Stomach smooth muscle (tissue), 2 donors: ENCODE results near the gene ZNF319.
"Not testable (repeated sequence)": the region's sequence is repeated elsewhere in the genome, so short reads cannot be mapped to it uniquely, and the experiment has no call there.

ENCODE experiments used
- H3K27ac ChIP-seq: one replicate; pipeline ENCODE4 v1.7.0; 2013; ENCODE audit warnings: mild to moderate bottlenecking, low read length, inconsistent platforms
- H3K27me3 ChIP-seq, 2 donors: one replicate each; pipeline ENCODE4 v1.7.0; 2013; ENCODE audit warnings: low read length in 2 of 2; ENCODE audit not compliant: insufficient read depth in 2 of 2, control insufficient read depth in 1 of 2
- H3K36me3 ChIP-seq, 2 donors: one replicate each; pipeline ENCODE4 v1.7.0; 2013; ENCODE audit warnings: low read length in 2 of 2; ENCODE audit not compliant: control insufficient read depth in 2 of 2, insufficient read depth in 2 of 2
- H3K4me1 ChIP-seq: one replicate; pipeline ENCODE4 v1.7.0; 2013; ENCODE audit warnings: low read length; ENCODE audit not compliant: control insufficient read depth, insufficient read depth
- H3K4me3 ChIP-seq, 2 donors: one replicate each; pipeline ENCODE4 v1.7.0; 2013; ENCODE audit warnings: low read length in 2 of 2
- H3K9ac ChIP-seq, 2 donors: one replicate each; pipeline ENCODE4 v1.7.0; 2013; ENCODE audit warnings: low read length in 2 of 2, mild to moderate bottlenecking in 1 of 2
- H3K9me3 ChIP-seq, 2 donors: one replicate each; pipeline ENCODE4 v1.7.0; 2013; ENCODE audit warnings: low read length in 2 of 2; ENCODE audit not compliant: control insufficient read depth in 2 of 2
- donor health status: healthy.
- donor health status: Pancreatic carcinoma.

Gene ZNF319

GRCh38 chr16:58019866-58020538, 19.5 kb upstream of the ZNF319 start:
- no peak overlapping the region for H3K9ac ChIP-seq
- peaks cover 7 to 17% of the 10 kb centered on the region in 2 donors for H3K36me3 ChIP-seq
- peaks cover 32% of the 10 kb centered on the region for H3K4me1 ChIP-seq

DNA sequence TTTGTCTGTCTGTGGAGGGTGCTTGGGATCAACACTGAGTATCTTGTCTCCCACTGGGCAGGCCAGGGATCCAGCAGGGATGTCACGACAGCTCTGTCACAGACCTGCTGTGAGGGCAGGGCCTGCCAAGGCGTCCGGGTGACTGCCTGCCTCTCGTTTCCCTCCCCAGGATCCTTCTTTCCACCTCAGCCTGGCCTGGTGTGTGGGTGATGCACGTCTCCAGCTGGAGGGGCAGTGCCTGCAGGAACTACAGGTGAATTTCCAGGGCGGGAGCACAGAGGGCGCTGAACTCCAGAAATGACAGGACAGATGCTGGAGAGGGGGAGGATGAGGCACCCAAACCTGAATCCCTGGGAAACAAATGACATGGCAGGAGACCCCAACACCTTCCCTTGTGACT, 18.3 kb upstream of the ZNF319 start:
- Histone ChIP-seq H3K4me3 (no peak overlapping the region), H3K27me3 (no peaks in the 10 kb centered on the region), H3K9ac (no peak overlapping the region), H3K9me3 (no peaks in the 10 kb centered on the region), H3K27ac (no peak overlapping the region), H3K4me1 (peaks cover 25% of the 10 kb centered on the region), H3K36me3 (peaks cover 7 to 17% of the 10 kb centered on the region in 2 donors)

More at GRCh38 chr16:58019866-58020538, 19.5 kb upstream of the ZNF319 start:
- Histone ChIP-seq H3K27me3 (no peaks in the 10 kb centered on the region), H3K4me3 (no peak overlapping the region), H3K27ac (no peak overlapping the region), H3K9me3 (no peaks in the 10 kb centered on the region)

GRCh38 chr16:58016840-58017446, 16.5 kb upstream of the ZNF319 start:
- Histone ChIP-seq H3K9me3 (no peaks in the 10 kb centered on the region), H3K27me3 (no peaks in the 10 kb centered on the region), H3K27ac (no peak overlapping the region), H3K4me3 (no peak overlapping the region), H3K9ac (no peak overlapping the region), H3K36me3 (peaks cover 16 to 22% of the 10 kb centered on the region in 2 donors), H3K4me1 (peaks cover 7% of the 10 kb centered on the region)

- no peaks in the 10 kb centered on the region for H3K27me3 ChIP-seq
- H3K4me1 ChIP-seq, result no peaks in the 10 kb centered on the region
- H3K9ac ChIP-seq, result no peak overlapping the region
- H3K27ac ChIP-seq, result no peak overlapping the region
- H3K4me3 ChIP-seq, result no peak overlapping the region
- no peaks in the 10 kb centered on the region for H3K9me3 ChIP-seq
- peaks cover 19 to 34% of the 10 kb centered on the region in 2 donors for H3K36me3 ChIP-seq
Measured at GRCh38 chr16:58013201-58013956, 12.9 kb upstream of the ZNF319 start.

GRCh38 chr16:58012481-58012880, 12.0 kb upstream of the ZNF319 start:
- Histone ChIP-seq H3K9ac (no peak overlapping the region), H3K27me3 (no peaks in the 10 kb centered on the region), H3K27ac (no peak overlapping the region), H3K36me3 (peaks cover 19 to 32% of the 10 kb centered on the region in 2 donors), H3K4me1 (no peaks in the 10 kb centered on the region), H3K4me3 (no peak overlapping the region), H3K9me3 (no peaks in the 10 kb centered on the region)

DNA sequence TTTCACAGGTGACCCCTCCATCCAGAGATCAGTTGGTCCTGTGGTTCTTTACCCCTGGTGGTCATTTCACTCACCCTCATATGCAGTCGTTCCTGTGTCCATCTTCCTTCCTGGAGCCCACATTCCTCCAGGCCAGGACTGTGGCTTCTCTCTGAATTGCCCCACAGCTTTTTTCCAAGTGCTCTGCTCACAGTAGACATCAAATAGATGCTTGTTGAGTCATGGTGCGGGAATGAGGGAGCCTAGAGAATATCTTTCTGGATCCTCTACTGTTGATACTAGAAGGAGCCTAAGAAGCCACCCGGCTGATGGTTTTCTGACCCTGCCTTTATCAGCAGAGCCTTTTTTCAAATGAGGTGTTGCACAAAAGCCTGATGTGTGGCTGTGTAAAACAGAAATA, 11.2 kb upstream of the ZNF319 start:
- H3K27me3 ChIP-seq, result no peaks in the 10 kb centered on the region
- H3K4me3 ChIP-seq, result no peak overlapping the region
- H3K4me1 ChIP-seq, result no peaks in the 10 kb centered on the region
- H3K9ac ChIP-seq, result no peak overlapping the region
- no peak overlapping the region for H3K27ac ChIP-seq
- no peaks in the 10 kb centered on the region for H3K9me3 ChIP-seq
- peaks cover 20 to 31% of the 10 kb centered on the region in 2 donors for H3K36me3 ChIP-seq

DNA sequence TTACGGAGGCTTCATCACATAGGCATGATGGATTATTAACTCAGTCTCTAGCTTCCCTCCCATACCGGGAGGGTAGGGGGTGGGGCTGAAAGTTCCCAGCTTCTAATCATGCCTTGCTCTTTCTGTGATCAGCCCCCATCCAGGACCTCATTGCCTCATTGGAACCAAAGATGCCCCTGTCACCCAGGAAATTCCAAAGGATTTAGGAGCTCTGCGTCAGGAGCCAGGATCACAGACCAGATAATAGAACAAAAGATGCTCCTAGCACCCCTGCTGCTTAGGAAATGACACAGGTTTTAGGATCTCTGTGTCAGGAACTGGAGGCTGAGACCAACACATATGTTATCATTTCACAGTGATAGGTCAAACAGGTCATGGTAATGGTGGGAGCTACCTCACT, 10.4 kb upstream of the ZNF319 start:
- no peak overlapping the region for H3K9ac ChIP-seq
- H3K9me3 ChIP-seq, result no peaks in the 10 kb centered on the region
- H3K27me3 ChIP-seq, result no peaks in the 10 kb centered on the region
- no peak overlapping the region for H3K27ac ChIP-seq
- no peak overlapping the region for H3K4me3 ChIP-seq
- peaks cover 23 to 25% of the 10 kb centered on the region in 2 donors for H3K36me3 ChIP-seq
- no peaks in the 10 kb centered on the region for H3K4me1 ChIP-seq

GRCh38 chr16:58009856-58010416, 9.5 kb upstream of the ZNF319 start:
- H3K9ac ChIP-seq, result no peak overlapping the region
- H3K27me3 ChIP-seq, result no peaks in the 10 kb centered on the region
- no peaks in the 10 kb centered on the region for H3K9me3 ChIP-seq
- H3K27ac ChIP-seq, result no peak overlapping the region
- H3K36me3 ChIP-seq, result peaks cover 23 to 24% of the 10 kb centered on the region in 2 donors
- H3K4me3 ChIP-seq, result no peak overlapping the region
- no peaks in the 10 kb centered on the region for H3K4me1 ChIP-seq

DNA sequence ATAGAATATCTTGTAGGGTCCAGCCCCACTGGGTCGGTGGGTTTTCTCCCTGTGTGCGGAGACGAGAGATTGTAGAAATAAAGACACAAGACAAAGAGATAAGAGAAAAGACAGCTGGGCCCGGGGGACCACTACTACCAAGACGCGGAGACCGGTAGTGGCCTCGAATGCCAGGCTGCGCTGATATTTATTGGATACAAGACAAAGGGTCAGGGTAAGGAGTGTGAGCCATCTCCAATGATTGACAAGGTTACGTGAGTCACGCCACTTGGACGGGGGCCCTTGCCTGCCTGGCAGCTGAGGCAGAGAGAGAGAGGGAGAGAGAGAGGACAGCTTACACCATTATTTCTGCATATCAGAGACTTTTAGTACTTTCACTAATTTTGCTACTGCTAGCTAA, 4.3 kb upstream of the ZNF319 start:
- not testable (repeated sequence) for H3K36me3 ChIP-seq, H3K27me3 ChIP-seq, H3K4me3 ChIP-seq, H3K27ac ChIP-seq, H3K9ac ChIP-seq, H3K9me3 ChIP-seq
- H3K4me1 ChIP-seq, result peaks cover 14% of the 10 kb centered on the region

GRCh38 chr16:58002936-58003335, 2.5 kb upstream of the ZNF319 start:
- Histone ChIP-seq H3K27ac (no peak overlapping the region), H3K27me3 (no peaks in the 10 kb centered on the region), H3K36me3 (peaks cover 3 to 4% of the 10 kb centered on the region in 2 donors), H3K9ac (no peak overlapping the region), H3K9me3 (no peaks in the 10 kb centered on the region), H3K4me3 (no peak overlapping the region), H3K4me1 (peaks cover 27% of the 10 kb centered on the region)
